Suprapubic skin (tissue), 3 donors: ENCODE measurements around the gene IFT81.

Experiments used
- CTCF ChIP-seq, 2 donors: fragments of 200-600 bp in 1 of 2; fragments of 450-650 bp in 1 of 2; sonication (generic) in 1 of 2; IDR thresholded peaks; one replicate each; pipeline ENCODE4 v1.5.1; 2016 to 2019; ENCODE audit warnings: antibody characterized with exemption in 2 of 2, mild to moderate bottlenecking in 1 of 2, moderate library complexity in 1 of 2
- POLR2A ChIP-seq, 2 donors: fragments of 450-650 bp; IDR thresholded peaks; one replicate each; pipeline ENCODE4 v1.6.1; 2017; ENCODE audit warnings: antibody characterized with exemption in 2 of 2, mild to moderate bottlenecking in 2 of 2, moderate library complexity in 2 of 2

- TF ChIP-seq CTCF (IDR thresholded peaks at IDR 0.05), result no peak
- no peak for TF ChIP-seq POLR2A (IDR thresholded peaks at IDR 0.05)
Measured at GRCh38 chr12:110124269-110124995, at the start of gene IFT81.
